ENCODE data around the gene GRID1.

DNA sequence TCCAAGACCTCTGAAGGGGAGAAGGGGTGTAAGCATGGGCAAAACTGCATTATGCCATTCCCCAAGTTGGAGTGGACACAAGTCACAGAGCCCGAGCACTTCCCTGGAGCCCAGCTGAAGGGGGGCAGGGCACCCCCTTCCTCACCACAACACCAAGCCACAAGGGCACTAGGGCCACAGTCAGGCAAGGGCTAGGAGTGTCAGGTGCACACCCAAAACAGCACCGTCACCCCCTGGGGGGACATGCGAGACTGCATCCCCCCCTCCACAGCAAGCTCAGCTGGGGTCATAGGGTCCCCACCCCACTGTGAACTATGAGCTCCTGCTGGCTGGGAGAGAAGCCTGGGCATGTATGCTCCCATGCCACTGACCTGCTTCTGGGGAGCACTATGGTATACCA lies 143.9 kb downstream of the GRID1 start:
- no peak for TF ChIP-seq POLR2A (conservative IDR thresholded peaks at IDR 0.05)
- TF ChIP-seq JUND (IDR thresholded peaks at IDR 0.05; ENCODE audit: borderline replicate concordance, low read depth, low read length) = no peak
- no peak for TF ChIP-seq JUND (tag; IDR thresholded peaks at IDR 0.05; ENCODE audit: borderline replicate concordance, low read depth, low read length)
- TF ChIP-seq TAL1 (IDR thresholded peaks at IDR 0.05) = no peak
- TF ChIP-seq EP300 (IDR thresholded peaks at IDR 0.05; ENCODE audit: low read length) = no peak
- TF ChIP-seq RCOR1 (IDR thresholded peaks at IDR 0.05; ENCODE audit: borderline replicate concordance in 1 of 2, low read depth in 2 of 2, low read length in 2 of 2) = no peak
- no peak for TF ChIP-seq NRF1 (conservative IDR thresholded peaks at IDR 0.05 in 1 of 2, IDR thresholded peaks at IDR 0.05 in 1 of 2)
- TF ChIP-seq KLF6 (CRISPR knock-in tag; IDR thresholded peaks at IDR 0.05; ENCODE audit: borderline replicate concordance) = no peak
- TF ChIP-seq MAZ (CRISPR knock-in tag; conservative IDR thresholded peaks at IDR 0.05 in 1 of 2, IDR thresholded peaks at IDR 0.05 in 1 of 2) = no peak
- TF ChIP-seq MYC (IDR thresholded peaks at IDR 0.05; ENCODE audit: low read depth, low read length) = no peak
- TF ChIP-seq MYC (CRISPR knock-in tag; IDR thresholded peaks at IDR 0.05; ENCODE audit: borderline replicate concordance, low read depth) = no peak
- TF ChIP-seq BRCA1 (IDR thresholded peaks at IDR 0.05) = no peak
- no peak for TF ChIP-seq BRCA1 (CRISPR knock-in tag; IDR thresholded peaks at IDR 0.05)
- no peak for TF ChIP-seq LEF1 (IDR thresholded peaks at IDR 0.05)
- TF ChIP-seq TAF1 (IDR thresholded peaks at IDR 0.05; ENCODE audit: control insufficient read depth, extremely low read depth, insufficient read depth, low read length, severe bottlenecking) = no peak
- TF ChIP-seq, protein P1, sequence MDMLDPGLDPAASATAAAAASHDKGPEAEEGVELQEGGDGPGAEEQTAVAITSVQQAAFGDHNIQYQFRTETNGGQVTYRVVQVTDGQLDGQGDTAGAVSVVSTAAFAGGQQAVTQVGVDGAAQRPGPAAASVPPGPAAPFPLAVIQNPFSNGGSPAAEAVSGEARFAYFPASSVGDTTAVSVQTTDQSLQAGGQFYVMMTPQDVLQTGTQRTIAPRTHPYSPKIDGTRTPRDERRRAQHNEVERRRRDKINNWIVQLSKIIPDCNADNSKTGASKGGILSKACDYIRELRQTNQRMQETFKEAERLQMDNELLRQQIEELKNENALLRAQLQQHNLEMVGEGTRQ (CRISPR knock-in tag; IDR thresholded peaks at IDR 0.05) = no peak
